Choroid plexus epithelial cell (primary cell): ENCODE measurements around the gene DDN.

Experiments
- DNase-seq: peaks from one replicate; pipeline ENCODE4 v3.0.0-alpha.2; 2010; ENCODE audit warnings: low read depth
- H3K4me3 ChIP-seq: 2 replicates; pipeline ENCODE4 v1.5.1; 2011; ENCODE audit warnings: low read depth, mild to moderate bottlenecking, control low read depth, low read length, moderate library complexity
- CTCF ChIP-seq: conservative IDR thresholded peaks from 2 replicates; pipeline ENCODE4 v1.5.1; 2011; ENCODE audit warnings: low read depth, mild to moderate bottlenecking, control low read depth, inconsistent platforms, low read length, moderate library complexity

DDN gene

GRCh38 chr12:48978291-48978740 is 20.9 kb downstream of the DDN start, which contains the start of gene WNT1:
Gene WNT1 (plus strand): TSS chr12:48978322. CDS start chr12:48978651, 329 bp downstream.
- no peak for TF ChIP-seq CTCF
- DNase-seq = no peak
- H3K4me3 ChIP-seq = no peak within 1 kb of the TSS

DNA sequence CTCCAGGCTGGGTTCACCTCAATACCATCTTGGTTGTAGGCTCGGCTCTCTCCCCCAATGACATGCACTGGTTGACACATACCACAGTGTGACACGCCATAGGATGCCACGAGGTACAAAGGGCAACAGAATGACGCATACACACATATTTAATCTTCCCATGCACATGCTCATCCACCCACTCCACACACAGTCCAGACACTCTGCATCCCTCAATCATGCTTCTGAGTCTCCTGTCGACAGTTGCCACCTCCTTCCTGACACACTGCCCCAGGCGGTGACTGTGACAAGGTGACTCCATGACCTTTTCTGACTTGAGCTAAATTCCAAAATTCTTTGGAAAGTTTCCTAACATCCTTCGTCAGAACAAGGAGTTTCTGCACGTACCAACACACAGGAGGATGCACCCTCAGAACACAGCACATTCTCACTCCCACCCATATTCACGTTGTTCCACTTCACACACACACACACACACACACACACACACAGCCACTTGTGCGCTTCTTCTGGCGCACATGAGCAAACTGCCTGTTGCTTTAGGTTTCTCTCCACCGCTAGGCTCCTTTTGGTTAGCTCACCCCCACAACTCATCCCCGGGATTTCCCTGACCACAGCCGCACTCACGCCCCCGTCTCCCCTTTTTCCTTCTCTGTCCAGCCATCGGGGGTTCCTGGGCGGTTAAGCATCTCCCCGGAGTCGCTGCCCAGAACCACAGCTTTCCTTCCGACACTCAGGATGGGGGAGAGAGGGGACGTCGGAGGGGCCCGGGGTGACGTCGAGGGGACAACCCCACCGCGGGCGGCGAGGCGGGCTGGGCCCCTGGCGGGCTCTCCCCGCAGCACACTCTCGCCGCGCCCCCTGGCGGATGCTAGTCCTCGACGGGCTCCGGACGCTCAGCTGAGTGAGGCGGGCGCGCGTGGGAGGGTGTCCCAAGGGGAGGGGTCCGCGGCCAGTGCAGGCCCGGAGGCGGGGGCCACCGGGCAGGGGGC is 21.6 kb downstream of the DDN start:
- no peak overlapping the region for H3K4me3 ChIP-seq
- DNase-seq = peak; percentile 38
- peak; percentile 56 for TF ChIP-seq CTCF

DNA sequence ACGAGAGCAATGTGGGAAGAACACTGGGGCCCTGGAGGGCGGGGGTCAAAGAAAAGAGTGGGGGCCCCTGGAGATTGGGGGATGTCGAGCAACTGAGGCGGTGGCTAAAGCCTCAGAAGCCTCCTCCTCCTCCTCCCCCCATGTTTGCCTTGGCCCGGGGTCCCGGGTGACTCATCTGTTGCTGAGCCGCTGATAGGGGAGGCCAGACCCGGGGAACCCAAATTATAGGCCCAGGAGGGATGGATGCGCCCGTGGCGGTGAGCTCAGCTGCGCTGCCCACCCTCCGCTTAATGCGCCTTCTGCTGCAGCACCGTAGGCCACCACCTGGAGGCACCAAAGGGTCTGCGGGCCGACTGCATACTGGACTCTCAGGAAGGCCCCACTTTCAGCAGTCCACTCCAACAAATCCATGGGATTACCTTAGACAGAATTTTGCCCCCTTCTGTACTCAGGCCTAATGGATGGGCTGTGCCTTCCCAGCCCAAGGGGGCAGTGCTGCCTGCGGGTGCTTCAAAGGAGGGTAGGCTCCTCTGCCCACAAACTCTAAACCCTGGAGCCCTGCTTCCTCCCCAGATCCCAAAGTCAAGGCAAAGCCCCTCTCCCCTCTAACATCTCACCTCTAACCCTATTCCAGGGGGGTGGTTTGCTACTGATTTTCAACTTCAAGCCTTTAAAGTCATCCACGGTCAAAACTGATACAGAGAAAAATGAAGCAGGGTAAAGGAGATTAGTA is 25.1 kb downstream of the DDN start:
- peak; percentile 84 for TF ChIP-seq CTCF
- peak; percentile 73 for DNase-seq
- no peak overlapping the region for H3K4me3 ChIP-seq

DNA sequence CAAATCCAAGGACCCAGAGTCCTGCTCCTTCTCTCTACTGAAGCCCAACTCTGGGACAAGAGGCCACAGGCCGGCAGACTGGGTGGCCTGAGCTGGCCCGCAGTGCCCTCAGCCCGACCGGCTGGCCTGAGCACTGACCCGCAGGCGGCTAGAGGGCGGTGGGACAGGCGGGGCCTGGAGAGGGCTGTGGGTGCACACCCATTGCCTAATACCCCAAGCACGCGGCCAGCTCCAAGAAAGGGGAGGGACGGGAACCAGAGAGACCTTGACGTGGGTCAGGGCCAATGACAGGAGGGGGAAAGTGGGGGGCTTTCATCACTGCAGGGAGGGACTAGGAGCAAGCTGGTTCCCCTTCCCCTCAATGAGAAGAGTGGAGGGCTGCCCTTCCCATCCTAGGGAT is 25.6 kb downstream of the DDN start:
- H3K4me3 ChIP-seq = no peak overlapping the region
- TF ChIP-seq CTCF = no peak
- no peak for DNase-seq

- no peak for DNase-seq
- TF ChIP-seq CTCF = no peak
- no peak overlapping the region for H3K4me3 ChIP-seq
Observed at GRCh38 chr12:48972952-48973483, 26.2 kb downstream of the DDN start.

DNA sequence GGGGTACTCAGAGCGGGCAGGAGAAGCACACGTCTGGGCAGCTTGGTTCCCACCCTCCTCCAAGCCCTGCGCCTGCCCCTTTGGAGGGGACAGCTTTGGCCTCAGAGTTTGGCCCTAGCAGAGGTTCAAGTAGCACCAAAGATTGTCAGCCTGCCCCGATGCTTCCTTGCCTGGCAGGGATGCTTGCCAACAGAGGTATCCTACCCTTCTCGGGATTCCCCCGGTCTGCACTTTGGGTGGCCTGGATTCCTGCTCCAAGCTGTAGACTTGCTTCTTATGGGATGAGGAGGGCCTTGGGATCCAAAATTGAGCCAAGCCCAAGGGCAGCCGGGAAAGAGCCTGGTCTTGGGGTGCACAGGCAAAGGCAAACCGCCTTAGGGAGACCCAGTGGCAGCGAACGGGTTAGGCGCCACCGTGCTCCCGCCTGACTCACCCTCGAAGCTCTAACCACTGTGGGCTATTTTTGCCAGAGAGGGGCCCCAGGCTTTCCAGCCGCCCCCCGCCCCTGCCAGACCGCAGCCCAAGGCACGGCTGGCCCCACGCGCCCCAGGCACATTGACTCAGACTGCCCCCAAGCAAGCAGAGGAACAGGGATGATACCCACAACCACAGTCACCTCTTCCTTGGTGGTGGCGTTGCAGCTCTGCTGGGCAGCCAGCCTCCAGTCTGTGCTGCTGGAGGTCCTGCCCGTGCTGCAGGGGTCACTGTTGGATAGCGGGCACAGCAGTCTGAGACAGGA is 26.8 kb downstream of the DDN start:
- DNase-seq = no peak
- no peak overlapping the region for H3K4me3 ChIP-seq
- no peak for TF ChIP-seq CTCF
